IPS DF 6.9 (cell line): ENCODE results near the gene GLIS1.

Source experiments
- DNase-seq: peaks from one replicate; pipeline ENCODE4 v3.0.0-alpha.2; 2013; ENCODE audit warnings: low read depth, low spot score
- H3K27ac ChIP-seq: one replicate; pipeline ENCODE4 v1.5.1; 2013; ENCODE audit warnings: low read length, control low read depth
- H3K27me3 ChIP-seq: 2 replicates; pipeline ENCODE4 v1.6.1; 2013; ENCODE audit warnings: mild to moderate bottlenecking, low read length; ENCODE audit not compliant: control insufficient read depth, insufficient read depth
- H3K36me3 ChIP-seq: 2 replicates; pipeline ENCODE4 v1.6.1; 2013; ENCODE audit warnings: low read length; ENCODE audit not compliant: control insufficient read depth, insufficient read depth
- H3K4me1 ChIP-seq: 2 replicates; pipeline ENCODE4 v1.6.1; 2013; ENCODE audit warnings: low read length; ENCODE audit not compliant: control insufficient read depth, insufficient read depth
- H3K4me3 ChIP-seq: 2 replicates; pipeline ENCODE4 v1.5.1; 2013; ENCODE audit warnings: mild to moderate bottlenecking, low read length
- H3K9me3 ChIP-seq: 2 replicates; pipeline ENCODE4 v1.6.1; 2013; ENCODE audit warnings: low read length, inconsistent platforms; ENCODE audit not compliant: control insufficient read depth, insufficient read depth
- WGBS: extraction: QIAGEN DNeasy Blood & Tissue Kit; methylation state at CpG from one replicate; pipeline ENCODE4 v1.1.7; 2013; ENCODE audit warnings: mixed read lengths, missing lambda C conversion rate; ENCODE audit not compliant: insufficient read length, insufficient coverage; 5-methylcytosine and 5-hydroxymethylcytosine counted together

GLIS1 gene

DNA sequence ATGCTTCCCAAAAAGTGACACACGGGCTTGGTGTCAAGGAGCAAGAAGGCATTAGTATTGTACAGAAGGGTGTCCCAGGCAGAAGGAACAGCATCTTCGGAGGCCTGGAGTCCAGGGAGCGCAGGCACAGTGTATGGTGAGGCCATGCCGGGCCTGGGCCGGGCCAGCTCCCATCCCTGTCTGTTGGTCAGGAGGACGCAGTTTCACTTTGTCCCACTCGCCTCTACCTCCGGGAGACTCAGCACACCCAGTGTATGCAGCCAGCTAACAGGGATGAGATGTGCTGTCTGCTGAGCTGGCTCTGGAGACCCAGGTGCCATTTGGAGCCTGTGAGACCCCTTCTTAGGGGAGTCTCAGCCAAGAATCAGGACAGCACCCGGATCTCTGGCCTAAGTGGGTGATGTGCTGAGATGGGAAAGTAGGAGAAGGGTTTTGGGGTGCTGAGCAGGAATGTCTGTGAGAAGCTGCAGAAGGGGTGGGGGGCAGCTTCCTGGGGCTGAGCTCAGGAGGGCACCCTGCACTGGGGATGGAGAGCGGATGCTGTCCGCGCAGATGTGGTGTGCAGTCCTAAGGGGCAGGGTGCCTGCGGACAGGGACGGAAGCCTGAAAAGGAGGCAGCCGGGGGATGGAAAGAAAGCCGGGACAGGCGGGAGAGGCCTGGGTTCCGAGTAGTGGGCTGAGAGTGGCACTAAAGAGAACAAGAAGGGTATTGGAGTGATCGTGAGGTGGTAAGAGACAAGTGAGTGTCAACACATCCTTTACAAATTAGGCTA lies 254.1 kb downstream of the GLIS1 start:
- Histone ChIP-seq H3K36me3 (no peaks in the 10 kb centered on the region), H3K4me3 (no peak overlapping the region), H3K9me3 (no peaks in the 10 kb centered on the region), H3K27ac (no peak overlapping the region), H3K4me1 (no peaks in the 10 kb centered on the region; the same call in 1 of the 2 replicates), H3K27me3 (no peaks in the 10 kb centered on the region)
- no CpG with 5 or more reads among the region's 19 CpGs for WGBS
- DNase-seq, result no peak

- no peaks in the 10 kb centered on the region for H3K9me3 ChIP-seq
- WGBS, result no CpG with 5 or more reads among the region's 4 CpGs
- no peak overlapping the region for H3K4me3 ChIP-seq
- H3K36me3 ChIP-seq, result no peaks in the 10 kb centered on the region
- H3K4me1 ChIP-seq, result no peaks in the 10 kb centered on the region; the same call in 1 of the 2 replicates
- H3K27ac ChIP-seq, result no peak overlapping the region
- H3K27me3 ChIP-seq, result no peaks in the 10 kb centered on the region
- DNase-seq, result no peak
These were observed 255.3 kb downstream of the GLIS1 start for GRCh38 chr1:53483656-53484055.

DNA sequence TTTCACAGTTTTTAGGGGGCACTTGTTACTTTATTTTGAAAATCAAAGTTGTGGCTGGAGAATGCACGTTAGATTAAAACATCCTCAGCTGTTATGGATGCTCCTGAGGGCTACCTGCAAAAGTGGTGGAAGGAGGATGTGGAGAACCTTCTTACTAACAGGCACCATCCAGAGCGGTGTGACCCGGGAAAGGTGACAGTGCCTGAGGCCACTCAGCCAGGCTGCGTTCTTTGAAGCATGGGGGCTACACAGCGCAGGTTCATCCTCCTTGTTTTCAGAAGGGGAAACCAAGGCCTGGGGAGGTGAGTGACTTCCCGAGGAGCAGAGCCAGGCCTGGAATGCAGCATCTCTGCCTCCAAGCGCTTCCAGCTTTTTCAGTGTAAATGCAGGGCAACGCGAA lies 255.8 kb downstream of the GLIS1 start:
- DNase-seq, result no peak
- no peaks in the 10 kb centered on the region; the same call in 1 of the 2 replicates for H3K4me1 ChIP-seq
- H3K9me3 ChIP-seq, result no peaks in the 10 kb centered on the region
- no peak overlapping the region for H3K27ac ChIP-seq
- H3K36me3 ChIP-seq, result no peaks in the 10 kb centered on the region
- no peaks in the 10 kb centered on the region for H3K27me3 ChIP-seq
- H3K4me3 ChIP-seq, result no peak overlapping the region
- WGBS, result no CpG with 5 or more reads among the region's 9 CpGs

DNA sequence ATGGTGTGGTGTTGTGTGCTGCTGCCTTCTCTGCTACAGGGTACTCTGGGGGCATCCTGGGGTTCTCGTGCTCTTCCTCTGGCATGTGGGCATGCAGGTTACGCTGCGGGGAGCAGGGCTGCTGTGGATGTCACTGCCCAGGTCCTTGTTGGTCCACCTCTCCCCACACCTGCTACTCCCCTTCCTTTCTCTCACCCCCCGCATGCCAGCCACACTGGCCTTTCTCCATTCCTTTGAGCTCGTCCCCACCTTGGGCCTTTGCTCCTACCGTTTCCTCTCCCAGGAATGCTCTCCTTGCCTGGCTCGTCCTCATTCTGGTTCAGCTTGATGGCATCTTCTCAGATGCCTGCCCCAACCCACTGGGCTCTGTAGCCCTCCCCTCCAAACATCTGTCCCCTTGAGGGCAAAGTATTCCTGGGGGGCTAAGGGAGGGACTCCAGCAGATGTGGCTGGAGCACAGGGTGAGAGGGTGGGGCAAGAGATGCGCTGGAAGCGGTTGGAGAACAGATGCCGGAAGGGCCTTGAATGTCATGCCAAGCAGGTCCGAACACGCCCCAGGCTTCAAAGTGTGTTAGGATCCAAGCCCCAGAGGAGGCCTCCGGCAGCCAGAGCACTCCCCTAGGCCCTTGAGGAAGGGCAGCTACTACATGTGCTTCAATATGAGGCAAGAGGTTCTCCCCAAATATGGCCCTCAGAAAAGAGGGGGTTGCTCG lies 256.4 kb downstream of the GLIS1 start:
- Histone ChIP-seq H3K4me3 (no peak overlapping the region), H3K36me3 (no peaks in the 10 kb centered on the region), H3K27ac (no peak overlapping the region), H3K27me3 (no peaks in the 10 kb centered on the region), H3K9me3 (no peaks in the 10 kb centered on the region), H3K4me1 (no peaks in the 10 kb centered on the region; the same call in 1 of the 2 replicates)
- WGBS, result no CpG with 5 or more reads among the region's 14 CpGs
- DNase-seq, result no peak

- Histone ChIP-seq H3K4me1 (no peaks in the 10 kb centered on the region; the same call in 1 of the 2 replicates), H3K36me3 (no peaks in the 10 kb centered on the region), H3K4me3 (no peak overlapping the region), H3K27ac (no peak overlapping the region), H3K27me3 (no peaks in the 10 kb centered on the region), H3K9me3 (no peaks in the 10 kb centered on the region)
- WGBS, result no CpG with 5 or more reads among the region's 7 CpGs
- DNase-seq, result no peak
These were observed 257.5 kb downstream of the GLIS1 start for GRCh38 chr1:53481456-53481855.

GRCh38 chr1:53480678-53481077 lies 258.3 kb downstream of the GLIS1 start:
- no peak for DNase-seq
- Histone ChIP-seq H3K27me3 (no peaks in the 10 kb centered on the region), H3K9me3 (no peaks in the 10 kb centered on the region), H3K36me3 (no peaks in the 10 kb centered on the region), H3K4me1 (no peaks in the 10 kb centered on the region; the same call in 1 of the 2 replicates), H3K27ac (no peak overlapping the region), H3K4me3 (no peak overlapping the region)
- WGBS, result no CpG with 5 or more reads among the region's 11 CpGs

DNA sequence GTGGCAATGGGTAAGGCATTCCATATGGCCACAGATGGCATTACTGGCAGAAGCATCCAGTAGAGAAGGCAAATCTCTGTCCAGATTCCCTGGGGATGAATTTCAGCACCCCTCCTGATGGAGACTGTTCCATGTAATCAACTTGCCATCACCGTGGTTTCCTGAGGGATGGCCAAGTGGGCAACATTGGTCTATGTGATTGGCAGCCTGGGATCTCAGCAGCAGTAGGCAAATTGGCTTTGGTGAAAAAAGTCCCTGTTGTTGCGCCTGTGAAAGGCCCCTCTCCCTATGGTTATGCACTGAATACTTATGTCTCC lies 260.5 kb downstream of the GLIS1 start:
- Histone ChIP-seq H3K4me3 (no peak overlapping the region), H3K36me3 (no peaks in the 10 kb centered on the region), H3K27ac (no peak overlapping the region), H3K4me1 (no peaks in the 10 kb centered on the region; the same call in 1 of the 2 replicates), H3K27me3 (no peaks in the 10 kb centered on the region), H3K9me3 (no peaks in the 10 kb centered on the region)
- DNase-seq, result no peak
- WGBS, result no CpG with 5 or more reads among the region's 2 CpGs

- no peaks in the 10 kb centered on the region for H3K27me3 ChIP-seq
- no peaks in the 10 kb centered on the region for H3K9me3 ChIP-seq
- H3K4me3 ChIP-seq, result no peak overlapping the region
- no peak overlapping the region for H3K27ac ChIP-seq
- no peaks in the 10 kb centered on the region for H3K36me3 ChIP-seq
- DNase-seq, result no peak
- no CpG with 5 or more reads among the region's 12 CpGs for WGBS
- H3K4me1 ChIP-seq, result no peaks in the 10 kb centered on the region; the same call in 1 of the 2 replicates
These were observed 261.1 kb downstream of the GLIS1 start for GRCh38 chr1:53477651-53478501.

- Histone ChIP-seq H3K27me3 (no peaks in the 10 kb centered on the region), H3K4me3 (no peak overlapping the region), H3K9me3 (no peaks in the 10 kb centered on the region), H3K4me1 (no peaks in the 10 kb centered on the region), H3K36me3 (no peaks in the 10 kb centered on the region), H3K27ac (no peak overlapping the region)
- no peak for DNase-seq
- WGBS, result no CpG with 5 or more reads among the region's 8 CpGs
These were observed 262.4 kb downstream of the GLIS1 start for GRCh38 chr1:53476579-53476978.

GRCh38 chr1:53475664-53476063 lies 263.3 kb downstream of the GLIS1 start:
- H3K36me3 ChIP-seq, result no peaks in the 10 kb centered on the region
- no peak overlapping the region for H3K27ac ChIP-seq
- H3K4me3 ChIP-seq, result no peak overlapping the region
- no peak for DNase-seq
- H3K27me3 ChIP-seq, result no peaks in the 10 kb centered on the region
- no peaks in the 10 kb centered on the region for H3K9me3 ChIP-seq
- H3K4me1 ChIP-seq, result peaks cover 2% of the 10 kb centered on the region
- WGBS, result no CpG with 5 or more reads among the region's 7 CpGs
